ENCODE results near the gene ARHGAP24. TPM values are rescaled to one million over a fixed set of nuclear protein-coding genes. Genes with fewer than 3 reads are reported as not detected.
A peak's percentile ranks its signal among the peaks of the same experiment; 100 is the strongest.

ARHGAP24 gene
- total RNA-seq, 2 donors from 2014 or later = 66.8 to 85.6 TPM

DNA sequence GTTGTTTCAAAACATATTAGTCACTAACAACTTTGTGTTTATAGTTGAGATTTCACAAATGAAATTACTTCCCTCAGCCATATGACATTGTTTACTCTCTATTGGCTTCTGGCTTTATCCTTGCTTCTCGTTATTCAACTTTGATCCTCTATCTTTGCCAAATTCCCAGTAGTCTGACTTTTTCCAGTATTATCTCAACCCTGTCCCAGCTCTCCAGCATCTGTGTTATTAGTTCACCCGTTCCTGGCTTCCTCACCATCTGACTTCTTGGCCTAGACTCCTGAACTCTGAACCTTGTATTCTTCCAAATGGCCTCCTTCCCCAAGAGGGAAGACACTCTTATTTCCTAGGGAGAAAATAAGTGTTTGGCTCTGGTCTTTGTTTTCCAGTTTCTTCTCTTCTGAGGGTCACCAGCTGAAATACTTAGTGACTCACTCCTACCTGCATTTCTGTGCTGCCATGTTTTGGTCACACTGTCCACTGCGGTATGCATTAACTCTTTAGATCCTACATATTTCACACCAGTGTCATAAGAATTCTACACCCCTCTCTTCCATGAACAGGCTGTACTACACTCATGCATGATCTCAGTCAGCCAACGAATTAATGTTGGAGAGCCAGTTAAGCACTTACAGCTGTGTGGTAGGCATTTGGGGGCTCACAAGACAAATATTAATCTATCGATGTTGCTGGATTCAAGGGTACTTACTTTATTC, 17.0 kb upstream of the ARHGAP24 start:
- Histone ChIP-seq H3K36me3 (ENCODE audit: control insufficient read depth, insufficient read depth, low read length) (no peaks in the 10 kb centered on the region), H3K9me3 (ENCODE audit: control insufficient read depth, low read length) (no peaks in the 10 kb centered on the region), H3K9ac (ENCODE audit: extremely low read depth, low read length, poor library complexity, severe bottlenecking) (no peak overlapping the region), H3K4me1 (ENCODE audit: control insufficient read depth, insufficient read depth, low read length) (peaks cover 6% of the 10 kb centered on the region), H3K27me3 (ENCODE audit: control insufficient read depth, insufficient read depth, low read length, poor library complexity, severe bottlenecking) (no peaks in the 10 kb centered on the region), H3K27ac (ENCODE audit: low read depth, low read length) (no peak overlapping the region), H3K4me3 (ENCODE audit: low read length) (no peak overlapping the region)
- Mint-ChIP-seq H3K36me3 (ENCODE audit: low read depth) (no peaks in the 10 kb centered on the region), H3K27ac (no peak overlapping the region), H3K4me3 (no peak overlapping the region), H3K4me1 (peaks cover 13% of the 10 kb centered on the region), H3K27me3 (ENCODE audit: insufficient read depth) (no peaks in the 10 kb centered on the region), H3K9me3 (peaks cover 2% of the 10 kb centered on the region)
- WGBS, 2 experiments (ENCODE audit: insufficient coverage in 1 of 2, insufficient read length in 1 of 2) = 93% methylated on average over 3 to 5 of the region's 5 CpGs
- DNase-seq = no peak
- TF ChIP-seq, protein P1, sequence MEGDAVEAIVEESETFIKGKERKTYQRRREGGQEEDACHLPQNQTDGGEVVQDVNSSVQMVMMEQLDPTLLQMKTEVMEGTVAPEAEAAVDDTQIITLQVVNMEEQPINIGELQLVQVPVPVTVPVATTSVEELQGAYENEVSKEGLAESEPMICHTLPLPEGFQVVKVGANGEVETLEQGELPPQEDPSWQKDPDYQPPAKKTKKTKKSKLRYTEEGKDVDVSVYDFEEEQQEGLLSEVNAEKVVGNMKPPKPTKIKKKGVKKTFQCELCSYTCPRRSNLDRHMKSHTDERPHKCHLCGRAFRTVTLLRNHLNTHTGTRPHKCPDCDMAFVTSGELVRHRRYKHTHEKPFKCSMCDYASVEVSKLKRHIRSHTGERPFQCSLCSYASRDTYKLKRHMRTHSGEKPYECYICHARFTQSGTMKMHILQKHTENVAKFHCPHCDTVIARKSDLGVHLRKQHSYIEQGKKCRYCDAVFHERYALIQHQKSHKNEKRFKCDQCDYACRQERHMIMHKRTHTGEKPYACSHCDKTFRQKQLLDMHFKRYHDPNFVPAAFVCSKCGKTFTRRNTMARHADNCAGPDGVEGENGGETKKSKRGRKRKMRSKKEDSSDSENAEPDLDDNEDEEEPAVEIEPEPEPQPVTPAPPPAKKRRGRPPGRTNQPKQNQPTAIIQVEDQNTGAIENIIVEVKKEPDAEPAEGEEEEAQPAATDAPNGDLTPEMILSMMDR (conservative IDR thresholded peaks at IDR 0.05) = no peak

DNA sequence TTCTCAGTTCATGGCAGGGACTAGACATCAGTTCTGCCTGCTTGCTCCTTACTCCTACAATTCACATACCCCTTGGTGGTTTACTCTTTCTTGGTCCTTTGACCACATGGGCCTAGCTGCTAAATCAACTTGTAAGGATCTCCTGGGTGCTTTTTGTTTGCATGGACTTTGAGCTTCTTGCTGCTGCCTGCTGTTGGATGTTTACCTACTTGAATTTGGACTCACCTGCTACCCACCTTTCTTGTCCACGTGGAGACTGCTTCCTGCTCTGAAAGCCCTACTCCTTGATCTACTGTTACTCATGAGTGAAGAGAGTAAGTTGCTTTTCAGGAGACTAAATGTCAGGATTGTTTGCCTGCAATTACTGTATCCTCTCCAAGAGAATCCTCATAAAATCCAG, 15.2 kb upstream of the ARHGAP24 start:
- Histone ChIP-seq H3K27me3 (ENCODE audit: control insufficient read depth, insufficient read depth, low read length, poor library complexity, severe bottlenecking) (no peaks in the 10 kb centered on the region), H3K27ac (ENCODE audit: low read depth, low read length) (no peak overlapping the region), H3K4me3 (ENCODE audit: low read length) (no peak overlapping the region), H3K9ac (ENCODE audit: extremely low read depth, low read length, poor library complexity, severe bottlenecking) (no peak overlapping the region), H3K36me3 (ENCODE audit: control insufficient read depth, insufficient read depth, low read length) (no peaks in the 10 kb centered on the region), H3K4me1 (ENCODE audit: control insufficient read depth, insufficient read depth, low read length) (peaks cover 6% of the 10 kb centered on the region), H3K9me3 (ENCODE audit: control insufficient read depth, low read length) (no peaks in the 10 kb centered on the region)
- TF ChIP-seq, protein P1 (conservative IDR thresholded peaks at IDR 0.05) = no peak
- Mint-ChIP-seq H3K27ac (no peak overlapping the region), H3K4me1 (peaks cover 10% of the 10 kb centered on the region), H3K36me3 (ENCODE audit: low read depth) (no peaks in the 10 kb centered on the region), H3K4me3 (no peak overlapping the region), H3K9me3 (peaks cover 2% of the 10 kb centered on the region), H3K27me3 (ENCODE audit: insufficient read depth) (no peaks in the 10 kb centered on the region)
- 86 to 94% methylated on average over 1 of the region's 1 CpG for WGBS, 2 experiments (ENCODE audit: insufficient coverage in 1 of 2, insufficient read length in 1 of 2)
- DNase-seq = no peak

DNA sequence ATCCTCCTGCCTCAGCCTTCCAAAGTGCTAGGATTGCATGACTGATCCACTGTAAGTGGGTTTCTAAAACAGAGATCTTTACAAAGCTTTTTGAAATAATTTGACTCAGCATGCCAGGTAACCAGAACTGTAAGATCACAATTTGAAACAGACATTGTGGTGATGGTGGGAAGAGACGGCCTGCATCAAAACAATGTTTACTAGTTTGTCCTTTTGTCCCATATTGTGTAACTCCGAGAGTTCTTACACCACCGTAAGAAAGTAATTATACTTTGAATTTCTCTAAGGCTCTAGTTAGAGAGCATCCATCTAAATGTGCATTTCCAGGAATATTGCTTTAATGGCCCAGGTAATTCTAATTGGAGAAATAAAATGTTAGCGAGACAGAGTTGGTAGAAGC, 594 bp upstream of the ARHGAP24 start:
- Histone ChIP-seq H3K9ac (ENCODE audit: extremely low read depth, low read length, poor library complexity, severe bottlenecking) (no peak overlapping the region), H3K4me3 (ENCODE audit: low read length) (peak overlapping the region; percentile 86), H3K9me3 (ENCODE audit: control insufficient read depth, low read length) (no peaks in the 10 kb centered on the region), H3K36me3 (ENCODE audit: control insufficient read depth, insufficient read depth, low read length) (no peaks in the 10 kb centered on the region), H3K27ac (ENCODE audit: low read depth, low read length) (no peak overlapping the region), H3K27me3 (ENCODE audit: control insufficient read depth, insufficient read depth, low read length, poor library complexity, severe bottlenecking) (peaks cover 5% of the 10 kb centered on the region), H3K4me1 (ENCODE audit: control insufficient read depth, insufficient read depth, low read length) (no peaks in the 10 kb centered on the region)
- no peak for DNase-seq
- Mint-ChIP-seq H3K9me3 (no peaks in the 10 kb centered on the region), H3K4me3 (peak overlapping the region; percentile 73), H3K4me1 (peaks cover 5% of the 10 kb centered on the region), H3K36me3 (ENCODE audit: low read depth) (no peaks in the 10 kb centered on the region), H3K27me3 (ENCODE audit: insufficient read depth) (peaks cover 45% of the 10 kb centered on the region), H3K27ac (no peak overlapping the region)
- TF ChIP-seq, protein P1 (conservative IDR thresholded peaks at IDR 0.05) = no peak
- WGBS, 2 experiments (ENCODE audit: insufficient coverage in 1 of 2, insufficient read length in 1 of 2) = 91 to 100% methylated on average over 4 of the region's 4 CpGs

Measured in endodermal cell (in vitro differentiated cells).